Peyer's patch (tissue), 4 donors: ENCODE measurements around the gene RELN. TPM values are rescaled to one million over a fixed set of nuclear protein-coding genes. Genes with fewer than 3 reads are reported as not detected.

ENCODE experiments used
- DNase-seq, 3 donors: peaks; one replicate each; pipeline ENCODE4 v3.0.0-alpha.2; 2017 to 2019
- H3K27ac ChIP-seq, 4 donors: fragments of 200-600 bp; sonication (generic); one replicate each; pipeline ENCODE4 v1.5.1; 2016 to 2019
- H3K27me3 ChIP-seq, 2 donors: fragments of 200-600 bp; sonication (generic); one replicate each; pipeline ENCODE4 v1.5.1; 2019
- H3K36me3 ChIP-seq, 3 donors: fragments of 200-600 bp; sonication (generic); one replicate each; pipeline ENCODE4 v1.5.1; 2016 to 2019
- H3K4me1 ChIP-seq, 4 donors: fragments of 200-600 bp; sonication (generic); one replicate each; pipeline ENCODE4 v1.5.1; 2016 to 2019
- H3K4me3 ChIP-seq, 4 donors: fragments of 200-600 bp; sonication (generic); 1 replicate in 3 of 4; 2 replicates in 1 of 4; pipeline ENCODE4 v1.5.1; 2016 to 2019; ENCODE audit warnings: mild to moderate bottlenecking in 1 of 4
- H3K9me3 ChIP-seq, 4 donors: fragments of 200-600 bp; sonication (generic); one replicate each; pipeline ENCODE4 v1.5.1; 2016 to 2019; ENCODE audit warnings: mild to moderate bottlenecking in 1 of 4
- POLR2A ChIP-seq, 2 donors: fragments of 450-650 bp; IDR thresholded peaks; one replicate each; pipeline ENCODE4 v1.5.1; 2017; ENCODE audit warnings: antibody characterized with exemption in 2 of 2, mild to moderate bottlenecking in 2 of 2, moderate library complexity in 2 of 2
- total RNA-seq, 4 donors: library from RNA; depleted of rRNA; stranded (reverse); fragments of >200 nt; gene quantifications; one replicate each; pipeline ENCODE4 v1.1.0, GENCODE V29; 2016
- TF ChIP-seq, protein P1 (sequence below), 6 experiments: fragments of 450-650 bp in 4 of 6; fragments of 200-600 bp in 2 of 6; sonication (generic) in 1 of 6; IDR thresholded peaks; one replicate each; pipeline ENCODE4 v1.5.1; 2017 to 2019; ENCODE audit warnings: antibody characterized with exemption in 6 of 6, mild to moderate bottlenecking in 3 of 6, moderate library complexity in 1 of 6

Gene RELN
- total RNA-seq, 4 donors from 2014 or later: 1.7 to 3.9 (median 3.2) TPM

DNA sequence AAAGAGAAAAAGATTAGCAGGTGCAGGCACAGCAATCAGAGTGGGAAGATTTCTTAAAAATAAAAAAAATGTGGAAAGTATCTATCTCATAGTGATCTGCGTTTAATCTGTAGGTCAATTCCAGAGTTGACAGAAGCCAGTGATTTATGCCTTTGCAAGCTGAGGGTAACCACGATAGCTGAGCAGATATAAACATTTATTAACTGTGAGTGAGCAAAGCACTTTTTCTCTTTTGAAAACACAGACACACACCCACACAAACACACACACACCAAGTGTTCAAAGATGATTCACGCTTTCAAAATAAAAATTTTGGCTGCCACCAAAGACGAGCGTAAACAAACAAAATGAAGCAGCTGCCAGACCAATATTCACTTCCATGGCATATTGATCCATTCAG, 300.2 kb downstream of the RELN start:
- no peaks in the 10 kb centered on the region for H3K27me3 ChIP-seq
- TF ChIP-seq POLR2A (IDR thresholded peaks at IDR 0.05): no peak
- TF ChIP-seq, protein P1, sequence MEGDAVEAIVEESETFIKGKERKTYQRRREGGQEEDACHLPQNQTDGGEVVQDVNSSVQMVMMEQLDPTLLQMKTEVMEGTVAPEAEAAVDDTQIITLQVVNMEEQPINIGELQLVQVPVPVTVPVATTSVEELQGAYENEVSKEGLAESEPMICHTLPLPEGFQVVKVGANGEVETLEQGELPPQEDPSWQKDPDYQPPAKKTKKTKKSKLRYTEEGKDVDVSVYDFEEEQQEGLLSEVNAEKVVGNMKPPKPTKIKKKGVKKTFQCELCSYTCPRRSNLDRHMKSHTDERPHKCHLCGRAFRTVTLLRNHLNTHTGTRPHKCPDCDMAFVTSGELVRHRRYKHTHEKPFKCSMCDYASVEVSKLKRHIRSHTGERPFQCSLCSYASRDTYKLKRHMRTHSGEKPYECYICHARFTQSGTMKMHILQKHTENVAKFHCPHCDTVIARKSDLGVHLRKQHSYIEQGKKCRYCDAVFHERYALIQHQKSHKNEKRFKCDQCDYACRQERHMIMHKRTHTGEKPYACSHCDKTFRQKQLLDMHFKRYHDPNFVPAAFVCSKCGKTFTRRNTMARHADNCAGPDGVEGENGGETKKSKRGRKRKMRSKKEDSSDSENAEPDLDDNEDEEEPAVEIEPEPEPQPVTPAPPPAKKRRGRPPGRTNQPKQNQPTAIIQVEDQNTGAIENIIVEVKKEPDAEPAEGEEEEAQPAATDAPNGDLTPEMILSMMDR (IDR thresholded peaks at IDR 0.05): no peak
- no peaks in the 10 kb centered on the region for H3K4me1 ChIP-seq
- no peaks in the 10 kb centered on the region for H3K36me3 ChIP-seq
- H3K9me3 ChIP-seq: no peaks in the 10 kb centered on the region
- no peak overlapping the region for H3K4me3 ChIP-seq
- H3K27ac ChIP-seq: no peak overlapping the region
- DNase-seq: no peak

DNA sequence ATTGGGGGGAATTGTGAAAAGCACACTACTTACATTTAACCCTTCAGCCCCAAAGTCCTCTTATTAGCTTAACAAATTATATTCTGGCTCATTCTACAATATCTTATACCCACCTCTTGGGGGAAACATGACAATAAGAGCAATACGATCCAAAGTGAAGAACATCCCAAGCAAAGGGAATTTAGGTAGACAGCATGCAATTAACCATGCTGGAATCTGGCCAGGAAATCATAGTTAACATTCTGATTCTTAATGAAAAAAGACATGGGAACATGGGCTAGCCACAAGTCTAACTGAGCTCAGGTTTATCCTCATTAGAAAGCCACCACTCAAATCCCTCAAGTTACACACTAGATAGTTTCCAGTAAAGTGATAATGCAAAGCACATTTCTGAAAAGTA, 301.5 kb downstream of the RELN start:
- Histone ChIP-seq H3K9me3 (no peaks in the 10 kb centered on the region), H3K4me3 (no peak overlapping the region), H3K36me3 (no peaks in the 10 kb centered on the region), H3K4me1 (no peaks in the 10 kb centered on the region), H3K27ac (no peak overlapping the region), H3K27me3 (no peaks in the 10 kb centered on the region)
- DNase-seq: no peak
- TF ChIP-seq POLR2A (IDR thresholded peaks at IDR 0.05): no peak
- TF ChIP-seq, protein P1 (IDR thresholded peaks at IDR 0.05): no peak

DNA sequence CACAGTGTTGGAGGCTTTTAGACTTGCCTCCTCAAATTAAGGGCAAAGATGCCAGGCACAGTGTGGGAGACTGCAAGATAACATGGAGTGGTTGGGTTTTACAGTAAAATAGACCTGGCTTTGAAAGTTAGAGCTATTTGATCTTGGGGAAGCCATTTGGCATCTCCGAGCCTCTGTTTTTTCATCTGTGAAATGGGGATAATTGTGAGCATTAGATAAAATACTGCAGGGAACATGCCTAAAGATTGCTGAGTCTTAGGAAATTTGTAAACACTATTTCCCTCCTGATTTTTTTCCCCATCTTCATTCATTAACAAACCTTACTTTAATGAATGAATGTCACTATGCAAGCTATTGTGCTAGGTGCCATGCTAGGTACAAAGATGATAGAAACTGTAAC, 302.2 kb downstream of the RELN start:
- no peak overlapping the region for H3K27ac ChIP-seq
- no peaks in the 10 kb centered on the region for H3K27me3 ChIP-seq
- H3K4me3 ChIP-seq: no peak overlapping the region
- H3K4me1 ChIP-seq: no peaks in the 10 kb centered on the region
- no peaks in the 10 kb centered on the region for H3K9me3 ChIP-seq
- TF ChIP-seq POLR2A (IDR thresholded peaks at IDR 0.05): no peak
- TF ChIP-seq, protein P1 (IDR thresholded peaks at IDR 0.05): no peak
- DNase-seq: no peak
- H3K36me3 ChIP-seq: no peaks in the 10 kb centered on the region

DNA sequence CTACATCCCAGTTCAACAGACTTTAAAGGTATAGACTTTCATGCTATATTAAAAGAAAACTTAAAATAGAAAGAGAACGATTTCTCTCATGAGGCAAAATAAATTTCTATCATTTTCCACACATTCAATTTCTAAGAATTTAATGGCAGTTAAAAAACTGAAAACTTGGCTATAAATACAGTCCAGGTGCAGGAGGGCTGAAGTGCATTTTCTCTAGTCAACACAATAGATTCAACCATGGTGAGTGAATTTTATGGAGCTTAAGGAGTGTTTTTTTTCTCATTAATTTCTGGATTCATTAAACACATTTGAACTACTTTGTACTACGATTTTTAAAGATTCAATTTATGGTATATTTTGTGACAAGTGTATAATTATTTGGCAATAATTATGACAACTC, 302.7 kb downstream of the RELN start:
- no peak for TF ChIP-seq POLR2A (IDR thresholded peaks at IDR 0.05)
- TF ChIP-seq, protein P1 (IDR thresholded peaks at IDR 0.05): no peak
- Histone ChIP-seq H3K4me3 (no peak overlapping the region), H3K27me3 (no peaks in the 10 kb centered on the region), H3K27ac (no peak overlapping the region), H3K4me1 (no peaks in the 10 kb centered on the region), H3K9me3 (no peaks in the 10 kb centered on the region), H3K36me3 (no peaks in the 10 kb centered on the region)
- no peak for DNase-seq

DNA sequence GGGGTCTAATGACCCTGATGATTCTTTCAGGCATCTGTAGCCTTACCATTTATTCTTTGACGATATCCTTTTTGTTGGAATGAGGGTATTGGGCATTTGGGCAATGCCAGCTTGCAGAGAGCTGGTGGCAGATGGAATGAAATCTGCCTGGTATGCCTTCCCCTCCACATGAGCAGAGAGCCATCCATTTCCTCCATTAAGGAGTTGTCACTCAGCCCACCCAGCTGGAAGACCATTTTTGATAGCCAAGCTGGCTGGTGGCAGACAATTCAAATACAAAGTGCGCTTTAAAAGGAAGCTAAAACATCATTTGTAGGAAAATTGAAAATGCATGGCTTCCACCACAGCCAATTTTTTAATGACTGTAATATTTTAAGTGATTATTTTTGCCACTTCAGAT, 303.4 kb downstream of the RELN start:
- H3K27me3 ChIP-seq: no peaks in the 10 kb centered on the region
- H3K9me3 ChIP-seq: no peaks in the 10 kb centered on the region
- H3K27ac ChIP-seq: no peak overlapping the region
- no peak for TF ChIP-seq POLR2A (IDR thresholded peaks at IDR 0.05)
- TF ChIP-seq, protein P1 (IDR thresholded peaks at IDR 0.05): no peak
- H3K4me1 ChIP-seq: no peaks in the 10 kb centered on the region
- H3K36me3 ChIP-seq: no peaks in the 10 kb centered on the region
- DNase-seq: no peak
- no peak overlapping the region for H3K4me3 ChIP-seq

DNA sequence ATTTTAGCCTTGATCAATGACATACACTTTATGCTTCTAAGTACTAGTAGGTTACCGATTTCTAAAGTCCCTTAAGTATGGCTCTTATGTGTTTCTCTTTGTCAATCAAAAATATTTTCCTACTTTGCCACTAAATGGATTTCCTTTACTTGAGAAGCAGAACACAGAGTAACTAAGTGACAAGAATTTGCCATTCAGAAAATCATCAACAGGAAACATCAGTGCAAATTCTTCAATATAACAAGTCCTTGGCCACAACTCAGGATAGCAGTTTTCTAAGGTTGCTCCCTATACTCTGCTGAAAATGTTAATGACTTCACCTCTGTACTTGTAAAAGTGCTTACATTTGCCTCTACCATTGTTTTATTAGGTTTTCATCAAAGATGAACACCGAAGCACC, 303.8 kb downstream of the RELN start:
- no peak overlapping the region for H3K27ac ChIP-seq
- H3K27me3 ChIP-seq: no peaks in the 10 kb centered on the region
- H3K4me1 ChIP-seq: no peaks in the 10 kb centered on the region
- H3K9me3 ChIP-seq: no peaks in the 10 kb centered on the region
- no peak overlapping the region for H3K4me3 ChIP-seq
- no peaks in the 10 kb centered on the region for H3K36me3 ChIP-seq
- TF ChIP-seq, protein P1 (IDR thresholded peaks at IDR 0.05): no peak
- no peak for TF ChIP-seq POLR2A (IDR thresholded peaks at IDR 0.05)
- no peak for DNase-seq
